K562 (cell line): ENCODE results near the gene ZDHHC3. TPM values are rescaled to one million over a fixed set of nuclear protein-coding genes. Genes with fewer than 3 reads are reported as not detected.

Source experiments
- ATAC-seq: fragments of 200-7000 bp; cut with Tn5 transposase; 3 replicates; pipeline ENCODE4 v1.9.1; 2020; ENCODE audit warnings: moderate library complexity
- BruUV-seq: library from RNA; stranded (reverse); fragments of 400-500 nt; replicated peaks from 2 replicates; lab custom pipeline; 2021; lab: Mats Ljungman, UMichigan
- CTCF ChIA-PET: fragments of 300-600 bp; formaldehyde crosslinking; extraction: SDS; loops from one replicate; lab custom pipeline; 2021; ENCODE audit warnings: low intra/inter-chr PET ratio; lab: Yijun Ruan, JAX
- POLR2A ChIA-PET: fragments of 300-600, 350-650 bp; sonication (Branson Sonifier 250); formaldehyde crosslinking; extraction: SDS; loops from one replicate; lab custom pipeline; 2021; ENCODE audit warnings: antibody characterized with exemption, inconsistent platforms; lab: Yijun Ruan, JAX
- DNase-seq, 4 experiments: peaks; one replicate each; pipeline versions ENCODE4 v3.0.0 to v3.0.0-alpha.2; 2011 to 2018; ENCODE audit warnings: low spot score in 3 of 4, mixed read lengths in 3 of 4; ENCODE audit errors: extremely low read depth in 1 of 4
- FAIRE-seq: peaks from 2 replicates; lab custom pipeline; 2011; peaks lifted over from hg19 to GRCh38; lab: Jason Lieb, UNC
- H2AFZ ChIP-seq: 2 replicates; pipeline ENCODE4 v1.6.0; 2011; ENCODE audit warnings: low read depth, low read length, control low read depth, inconsistent platforms
- H3K27ac ChIP-seq: fragments of 200-600 bp; 3 replicates; pipeline ENCODE4 v1.8.0; 2011; ENCODE audit warnings: low read depth, mild to moderate bottlenecking, control low read depth, inconsistent platforms, low read length, moderate library complexity, mixed read lengths; ENCODE audit errors: extremely low read depth
- H3K27me3 ChIP-seq, 2 experiments: fragments of 300-600 bp in 1 of 2; 2 replicates in 1 of 2; 3 replicates in 1 of 2; pipeline versions ENCODE4 v1.6.0 to v1.8.0; 2011; ENCODE audit warnings: inconsistent platforms in 2 of 2, low read length in 2 of 2, mild to moderate bottlenecking in 1 of 2, mixed read lengths in 1 of 2, moderate library complexity in 1 of 2; ENCODE audit not compliant: control insufficient read depth in 2 of 2, insufficient read depth in 2 of 2
- H3K36me3 ChIP-seq: fragments of 300-600 bp; 3 replicates; pipeline ENCODE4 v1.8.0; 2011; ENCODE audit warnings: mild to moderate bottlenecking, low read length, inconsistent platforms; ENCODE audit not compliant: control insufficient read depth, insufficient read depth
- H3K4me1 ChIP-seq, 2 experiments: fragments of 200-600 bp in 1 of 2; replicated peaks in 1 of 2; 2 replicates in 1 of 2; 3 replicates in 1 of 2; pipeline versions ENCODE4 v1.5.1 to v1.8.0; 2011; ENCODE audit warnings: inconsistent platforms in 2 of 2, low read length in 2 of 2, mild to moderate bottlenecking in 1 of 2, mixed read lengths in 1 of 2, moderate library complexity in 1 of 2; ENCODE audit not compliant: control insufficient read depth in 2 of 2, insufficient read depth in 2 of 2
- H3K4me2 ChIP-seq: 2 replicates; pipeline ENCODE4 v1.6.1; 2011; ENCODE audit warnings: low read length, control low read depth, inconsistent platforms, mixed read lengths; ENCODE audit not compliant: insufficient read depth
- H3K4me3 ChIP-seq: fragments of 200-600 bp; sonication (generic), shearing (Covaris generic); 2 replicates; pipeline ENCODE4 v1.5.1; 2016; ENCODE audit warnings: control low read depth, inconsistent platforms
- H3K79me2 ChIP-seq: fragments of 200-600 bp; 3 replicates; pipeline ENCODE4 v1.8.0; 2011; ENCODE audit warnings: low read length, inconsistent platforms; ENCODE audit not compliant: control insufficient read depth, insufficient read depth
- H3K9ac ChIP-seq, 2 experiments: 2 replicates each; pipeline versions ENCODE4 v1.6.0 to v1.6.1; 2011; ENCODE audit warnings: low read depth in 2 of 2, low read length in 2 of 2, control low read depth in 1 of 2, inconsistent platforms in 1 of 2, mild to moderate bottlenecking in 1 of 2, mixed read lengths in 1 of 2; ENCODE audit not compliant: insufficient read depth in 1 of 2
- H3K9me1 ChIP-seq: one replicate; pipeline ENCODE4 v1.6.0; 2011; ENCODE audit warnings: inconsistent platforms, mild to moderate bottlenecking, low read length, moderate library complexity; ENCODE audit not compliant: control insufficient read depth, insufficient read depth
- H3K9me3 ChIP-seq: replicated peaks from 2 replicates; pipeline ENCODE4 v1.5.1; 2011; ENCODE audit warnings: low read depth, low read length, inconsistent platforms; ENCODE audit not compliant: control insufficient read depth, insufficient read depth
- H4K20me1 ChIP-seq: replicated peaks from 2 replicates; pipeline ENCODE4 v1.6.1; 2011; ENCODE audit warnings: low read length, inconsistent platforms, mixed read lengths; ENCODE audit not compliant: control insufficient read depth, insufficient read depth
- ARHGAP35 ChIP-seq: fragments of 450-650 bp; IDR thresholded peaks from 2 replicates; pipeline ENCODE4 v1.6.1; 2018; ENCODE audit not compliant: partially characterized antibody
- CTCF ChIP-seq, 3 experiments: IDR thresholded peaks in 2 of 3; conservative IDR thresholded peaks in 1 of 3; 2 replicates each; pipeline ENCODE4 v1.5.1; 2011 to 2012; ENCODE audit warnings: low read length in 3 of 3, mild to moderate bottlenecking in 3 of 3, control low read depth in 2 of 3, improper control_type of control experiment in 1 of 3, inconsistent platforms in 1 of 3, low read depth in 1 of 3, mixed read lengths in 1 of 3, moderate library complexity in 1 of 3; ENCODE audit not compliant: insufficient read depth in 2 of 3
- RAD21 ChIP-seq, 2 experiments: fragments of 250-450 bp in 1 of 2; fragments of 450-650 bp in 1 of 2; sonication (Bioruptor Pico) in 1 of 2; formaldehyde crosslinking in 1 of 2; IDR thresholded peaks in 1 of 2; conservative IDR thresholded peaks in 1 of 2; 2 replicates each; pipeline versions ENCODE4 v1.4.0 to v1.8.0; 2020 to 2022; ENCODE audit warnings: mild to moderate bottlenecking in 2 of 2, moderate library complexity in 1 of 2
- TCF7L2 ChIP-seq: fragments of 150-350 bp; IDR thresholded peaks from 2 replicates; pipeline ENCODE4 v1.6.1; 2016; ENCODE audit warnings: low read depth, mild to moderate bottlenecking, low read length, moderate library complexity
- WGBS: fragments of 100-300 bp; shearing (Covaris generic); methylation state at CpG from one replicate; pipeline ENCODE4 v1.1.6; 2016; ENCODE audit warnings: low coverage, mixed read lengths; ENCODE audit not compliant: insufficient coverage; ENCODE audit errors: missing lambda C conversion rate; 5-methylcytosine and 5-hydroxymethylcytosine counted together
- in situ Hi-C: fragments of 300-500 bp; cut with MboI; formaldehyde crosslinking; loops from 4 replicates; pipeline ENCODE4 v1.15.0; 2018; ENCODE audit warnings: inconsistent platforms, mixed read lengths
- intact Hi-C: fragments of 100-400 bp; cut with micrococcal nuclease; formaldehyde crosslinking; loops from 2 replicates; pipeline ENCODE4 v1.14.2; 2022
- polyA plus RNA-seq, 8 experiments: library from polyadenylated mRNA; depleted of rRNA in 4 of 8; stranded (reverse) in 5 of 8; unstranded in 3 of 8; fragments of >200 nt; fragmentation: Nextera tagmentation in 2 of 8; fragmentation: Illumina TruSeq in 1 of 8; extraction: Ambion mirVana in 2 of 8; extraction: Trizol in 1 of 8; gene quantifications; 2 replicates each; pipeline versions ENCODE4 v1.2.1 to v1.2.3, GENCODE V29; 2011 to 2014; ENCODE audit warnings: inconsistent platforms in 1 of 8, missing spikeins in 1 of 8
- total RNA-seq, 7 experiments: library from RNA; depleted of rRNA in 6 of 7; stranded (reverse); fragments of >200 nt in 6 of 7; fragmentation: Illumina TruSeq in 2 of 7; extraction: Trizol in 2 of 7; gene quantifications; 2 replicates each; pipeline versions ENCODE4 v1.2.1 to v1.2.3, GENCODE V29; 2011 to 2021; ENCODE audit warnings: low replicate concordance in 1 of 7

Gene ZDHHC3
- total and polyA plus RNA-seq, 9 of the 15 experiments (the other 6 are each of a cell fraction or from before 2014, with no cell fraction given), result 10.3 to 120 (median 67.2) TPM

- Histone ChIP-seq H3K4me3 (no peak overlapping the region), H3K9ac (no peak overlapping the region), H3K4me1 (no peaks in the 10 kb centered on the region), H3K27me3 (peaks cover 26 to 45% of the 10 kb centered on the region in 2 experiments), H2AFZ (no peak overlapping the region), H3K79me2 (no peaks in the 10 kb centered on the region), H3K9me3 (no peaks in the 10 kb centered on the region), H3K9me1 (no peaks in the 10 kb centered on the region), H3K27ac (no peak overlapping the region), H3K4me2 (no peak overlapping the region), H4K20me1 (peaks cover 5% of the 10 kb centered on the region; the same call in 1 of the 2 replicates), H3K36me3 (no peaks in the 10 kb centered on the region)
- 3% methylated on average over 5 of the region's 5 CpGs for WGBS
- ATAC-seq (no peak), DNase-seq (no peak), FAIRE-seq (no peak)
- intact Hi-C loops, result no loop called here
- ChIA-PET POLR2A (no interaction called here), CTCF (no interaction called here)
- in situ Hi-C loops, result no loop called here
- TF ChIP-seq ARHGAP35 (no peak), CTCF (IDR thresholded peaks at IDR 0.05 in 2 of 3, conservative IDR thresholded peaks at IDR 0.05 in 1 of 3; ENCODE audit: insufficient read depth in 2 of 3, low read depth in 1 of 3, low read length in 3 of 3) (0 out of 6 replicates have a peak, but pooled peaks of 2 of the 3 experiments have one; percentile 11 to 24), RAD21 (CRISPR knock-in tag; conservative IDR thresholded peaks at IDR 0.05 in 1 of 2, IDR thresholded peaks at IDR 0.05 in 1 of 2) (peak in 1 of 2 experiments; percentile 29; a peak in 1 of 4 replicates), TCF7L2 (no peak)
- no TSS peak for BruUV-seq
Observed at GRCh38 chr3:44883213-44883955, 92.6 kb downstream of the ZDHHC3 start.
